Neutrophil (primary cell): Measurements from ENCODE around the gene RPS27L.
A peak's percentile ranks its signal among the peaks of the same experiment; 100 is the strongest.

Experiments
- H3K27ac ChIP-seq: fragments of 200-600 bp; sonication (generic); 2 replicates; pipeline ENCODE4 v1.5.1; 2016; ENCODE audit warnings: mild to moderate bottlenecking, moderate library complexity
- H3K27me3 ChIP-seq: fragments of 200-600 bp; sonication (generic); 2 replicates; pipeline ENCODE4 v1.6.0; 2016; ENCODE audit warnings: mild to moderate bottlenecking
- H3K36me3 ChIP-seq: fragments of 200-600 bp; sonication (generic); 2 replicates; pipeline ENCODE4 v1.5.1; 2017
- H3K4me1 ChIP-seq, 2 experiments: fragments of 200-600 bp in 1 of 2; sonication (generic) in 1 of 2; 1 replicate in 1 of 2; 2 replicates in 1 of 2; pipeline versions ENCODE4 v1.5.1 to v1.6.1; 2013 to 2016; ENCODE audit warnings: low read depth in 1 of 2, low read length in 1 of 2, mild to moderate bottlenecking in 1 of 2, moderate library complexity in 1 of 2; ENCODE audit not compliant: control insufficient read depth in 1 of 2, insufficient read depth in 1 of 2
- H3K4me3 ChIP-seq, 2 experiments: fragments of 200-600 bp in 1 of 2; sonication (generic) in 1 of 2; 1 replicate in 1 of 2; 2 replicates in 1 of 2; pipeline ENCODE4 v1.5.1; 2013 to 2016; ENCODE audit warnings: low read depth in 1 of 2, low read length in 1 of 2, mild to moderate bottlenecking in 1 of 2, moderate library complexity in 1 of 2
- H3K9me3 ChIP-seq: fragments of 200-600 bp; sonication (generic); 2 replicates; pipeline ENCODE4 v1.5.1; 2016
- TF ChIP-seq, protein P1 (sequence below): fragments of 200-600 bp; sonication (generic); IDR thresholded peaks from 2 replicates; pipeline ENCODE4 v1.5.1; 2016; ENCODE audit warnings: antibody characterized with exemption

Gene RPS27L

DNA sequence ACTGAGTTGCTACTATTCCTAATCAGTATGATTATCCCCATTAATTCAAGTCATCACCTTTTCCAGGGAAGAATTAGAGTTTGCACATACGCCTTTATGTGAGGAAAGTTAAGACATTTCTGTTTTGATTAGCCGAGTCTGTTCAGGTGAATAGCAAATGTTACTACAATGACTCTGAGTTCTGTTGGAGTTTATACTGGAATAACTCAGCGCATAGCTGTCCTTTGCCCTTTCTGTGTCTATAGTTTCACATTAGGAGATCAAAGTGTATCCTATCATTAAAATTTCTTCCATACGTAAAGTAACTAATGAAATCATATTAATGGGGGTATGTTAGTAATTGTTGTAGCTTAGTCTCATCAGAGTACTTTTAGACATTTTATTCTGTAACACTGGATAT lies 37.0 kb upstream of the RPS27L start:
- peak overlapping the region; percentile 95 for H3K27ac ChIP-seq
- H3K36me3 ChIP-seq, result peaks cover 4% of the 10 kb centered on the region
- TF ChIP-seq, protein P1, sequence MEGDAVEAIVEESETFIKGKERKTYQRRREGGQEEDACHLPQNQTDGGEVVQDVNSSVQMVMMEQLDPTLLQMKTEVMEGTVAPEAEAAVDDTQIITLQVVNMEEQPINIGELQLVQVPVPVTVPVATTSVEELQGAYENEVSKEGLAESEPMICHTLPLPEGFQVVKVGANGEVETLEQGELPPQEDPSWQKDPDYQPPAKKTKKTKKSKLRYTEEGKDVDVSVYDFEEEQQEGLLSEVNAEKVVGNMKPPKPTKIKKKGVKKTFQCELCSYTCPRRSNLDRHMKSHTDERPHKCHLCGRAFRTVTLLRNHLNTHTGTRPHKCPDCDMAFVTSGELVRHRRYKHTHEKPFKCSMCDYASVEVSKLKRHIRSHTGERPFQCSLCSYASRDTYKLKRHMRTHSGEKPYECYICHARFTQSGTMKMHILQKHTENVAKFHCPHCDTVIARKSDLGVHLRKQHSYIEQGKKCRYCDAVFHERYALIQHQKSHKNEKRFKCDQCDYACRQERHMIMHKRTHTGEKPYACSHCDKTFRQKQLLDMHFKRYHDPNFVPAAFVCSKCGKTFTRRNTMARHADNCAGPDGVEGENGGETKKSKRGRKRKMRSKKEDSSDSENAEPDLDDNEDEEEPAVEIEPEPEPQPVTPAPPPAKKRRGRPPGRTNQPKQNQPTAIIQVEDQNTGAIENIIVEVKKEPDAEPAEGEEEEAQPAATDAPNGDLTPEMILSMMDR, result no peak
- peak overlapping the region; percentile 91 to 94 for H3K4me3 ChIP-seq
- no peaks in the 10 kb centered on the region for H3K27me3 ChIP-seq
- H3K4me1 ChIP-seq, result peaks cover 89 to 93% of the 10 kb centered on the region in 2 experiments
- no peaks in the 10 kb centered on the region for H3K9me3 ChIP-seq

GRCh38 chr15:63192619-63193206 lies 35.4 kb upstream of the RPS27L start:
- H3K4me1 ChIP-seq, result peaks cover 82 to 86% of the 10 kb centered on the region in 2 experiments
- H3K27ac ChIP-seq, result peak overlapping the region; percentile 95
- peaks cover 10% of the 10 kb centered on the region for H3K27me3 ChIP-seq
- H3K4me3 ChIP-seq, result peak overlapping the region; percentile 91 to 94
- H3K9me3 ChIP-seq, result no peaks in the 10 kb centered on the region
- H3K36me3 ChIP-seq, result peaks cover 4% of the 10 kb centered on the region
- TF ChIP-seq, protein P1, result no peak

GRCh38 chr15:63191895-63192618 lies 34.8 kb upstream of the RPS27L start:
- Histone ChIP-seq H3K36me3 (no peaks in the 10 kb centered on the region), H3K9me3 (no peaks in the 10 kb centered on the region), H3K4me1 (peaks cover 76 to 80% of the 10 kb centered on the region in 2 experiments), H3K27ac (peak overlapping the region; percentile 95), H3K27me3 (peaks cover 13% of the 10 kb centered on the region), H3K4me3 (peak overlapping the region; percentile 91 to 94)
- TF ChIP-seq, protein P1, result no peak

GRCh38 chr15:63190769-63191649 lies 33.7 kb upstream of the RPS27L start:
- no peaks in the 10 kb centered on the region for H3K9me3 ChIP-seq
- peaks cover 13% of the 10 kb centered on the region for H3K27me3 ChIP-seq
- peaks cover 66 to 69% of the 10 kb centered on the region in 2 experiments for H3K4me1 ChIP-seq
- no peaks in the 10 kb centered on the region for H3K36me3 ChIP-seq
- TF ChIP-seq, protein P1, result no peak
- peak overlapping the region; percentile 95 for H3K27ac ChIP-seq
- peak overlapping the region; percentile 91 to 94 for H3K4me3 ChIP-seq

- Histone ChIP-seq H3K9me3 (no peaks in the 10 kb centered on the region), H3K36me3 (no peaks in the 10 kb centered on the region), H3K4me3 (peak overlapping the region; percentile 91 to 94), H3K27me3 (peaks cover 13% of the 10 kb centered on the region), H3K27ac (peak overlapping the region; percentile 95), H3K4me1 (peaks cover 58 to 61% of the 10 kb centered on the region in 2 experiments)
- TF ChIP-seq, protein P1, result no peak
Observed at GRCh38 chr15:63189941-63190768, 32.9 kb upstream of the RPS27L start.
